ENCODE measurements around the gene ACAA2.
"Not testable (repeated sequence)": the region's sequence is repeated elsewhere in the genome, so short reads cannot be mapped to it uniquely, and the experiment has no call there.

The ACAA2 gene

GRCh38 chr18:49837889-49838288 lies 24.6 kb upstream of the ACAA2 start:
- H3K4me1 Mint-ChIP-seq (ENCODE audit: low read depth): no peaks in the 10 kb centered on the region
- H3K27me3 Mint-ChIP-seq (ENCODE audit: low read depth): no peaks in the 10 kb centered on the region
- no peak overlapping the region for H3K4me3 Mint-ChIP-seq
- no peaks in the 10 kb centered on the region for H3K36me3 Mint-ChIP-seq (ENCODE audit: low read depth)
- no peak overlapping the region for H3K27ac Mint-ChIP-seq
- no peaks in the 10 kb centered on the region for H3K9me3 Mint-ChIP-seq

GRCh38 chr18:49837316-49837835 lies 24.0 kb upstream of the ACAA2 start:
- H3K36me3 Mint-ChIP-seq (ENCODE audit: low read depth); H3K9me3 Mint-ChIP-seq; H3K27ac Mint-ChIP-seq; H3K4me3 Mint-ChIP-seq; H3K27me3 Mint-ChIP-seq (ENCODE audit: low read depth); H3K4me1 Mint-ChIP-seq (ENCODE audit: low read depth): not testable (repeated sequence)

GRCh38 chr18:49835405-49835804 lies 22.1 kb upstream of the ACAA2 start:
- Mint-ChIP-seq H3K27me3 (ENCODE audit: low read depth) (no peaks in the 10 kb centered on the region), H3K4me3 (no peak overlapping the region), H3K27ac (no peak overlapping the region), H3K36me3 (ENCODE audit: low read depth) (no peaks in the 10 kb centered on the region), H3K9me3 (no peaks in the 10 kb centered on the region), H3K4me1 (ENCODE audit: low read depth) (no peaks in the 10 kb centered on the region)

GRCh38 chr18:49834258-49834657 lies 20.9 kb upstream of the ACAA2 start:
- no peak overlapping the region for H3K27ac Mint-ChIP-seq
- no peak overlapping the region for H3K4me3 Mint-ChIP-seq
- H3K27me3 Mint-ChIP-seq (ENCODE audit: low read depth): no peaks in the 10 kb centered on the region
- no peaks in the 10 kb centered on the region for H3K4me1 Mint-ChIP-seq (ENCODE audit: low read depth)
- H3K36me3 Mint-ChIP-seq (ENCODE audit: low read depth): peaks cover 5% of the 10 kb centered on the region
- H3K9me3 Mint-ChIP-seq: no peaks in the 10 kb centered on the region

- Mint-ChIP-seq H3K4me1 (ENCODE audit: low read depth) (no peaks in the 10 kb centered on the region), H3K36me3 (ENCODE audit: low read depth) (peaks cover 5% of the 10 kb centered on the region), H3K27me3 (ENCODE audit: low read depth) (no peaks in the 10 kb centered on the region), H3K9me3 (no peaks in the 10 kb centered on the region), H3K27ac (no peak overlapping the region), H3K4me3 (no peak overlapping the region)
Observed at GRCh38 chr18:49833814-49834213, 20.5 kb upstream of the ACAA2 start.

- H3K27me3 Mint-ChIP-seq (ENCODE audit: low read depth): peaks cover 4% of the 10 kb centered on the region
- no peaks in the 10 kb centered on the region for H3K4me1 Mint-ChIP-seq (ENCODE audit: low read depth)
- peaks cover 10% of the 10 kb centered on the region for H3K9me3 Mint-ChIP-seq
- no peak overlapping the region for H3K27ac Mint-ChIP-seq
- peaks cover 13% of the 10 kb centered on the region for H3K36me3 Mint-ChIP-seq (ENCODE audit: low read depth)
- no peak overlapping the region for H3K4me3 Mint-ChIP-seq
Observed at GRCh38 chr18:49832221-49832647, 18.9 kb upstream of the ACAA2 start.

GRCh38 chr18:49827996-49828395 lies 14.7 kb upstream of the ACAA2 start:
- no peaks in the 10 kb centered on the region for H3K4me1 Mint-ChIP-seq (ENCODE audit: low read depth)
- no peak overlapping the region for H3K4me3 Mint-ChIP-seq
- H3K27me3 Mint-ChIP-seq (ENCODE audit: low read depth): peaks cover 4% of the 10 kb centered on the region
- H3K9me3 Mint-ChIP-seq: peaks cover 24% of the 10 kb centered on the region
- no peak overlapping the region for H3K27ac Mint-ChIP-seq
- H3K36me3 Mint-ChIP-seq (ENCODE audit: low read depth): peaks cover 22% of the 10 kb centered on the region

- Mint-ChIP-seq H3K27ac (peak overlapping the region; percentile 82), H3K9me3 (peaks cover 2% of the 10 kb centered on the region), H3K4me1 (ENCODE audit: low read depth) (peaks cover 52% of the 10 kb centered on the region), H3K4me3 (peak overlapping the region; percentile 52), H3K36me3 (ENCODE audit: low read depth) (peaks cover 35% of the 10 kb centered on the region), H3K27me3 (ENCODE audit: low read depth) (no peaks in the 10 kb centered on the region)
Observed at GRCh38 chr18:49819823-49820671, 6.7 kb upstream of the ACAA2 start.

- H3K4me3 Mint-ChIP-seq: peak overlapping the region; percentile 52
- peaks cover 32% of the 10 kb centered on the region for H3K36me3 Mint-ChIP-seq (ENCODE audit: low read depth)
- peaks cover 54% of the 10 kb centered on the region for H3K4me1 Mint-ChIP-seq (ENCODE audit: low read depth)
- no peaks in the 10 kb centered on the region for H3K27me3 Mint-ChIP-seq (ENCODE audit: low read depth)
- H3K9me3 Mint-ChIP-seq: no peaks in the 10 kb centered on the region
- peak overlapping the region; percentile 82 for H3K27ac Mint-ChIP-seq
Observed at GRCh38 chr18:49819071-49819662, 5.8 kb upstream of the ACAA2 start.

- H3K4me3 Mint-ChIP-seq: peak overlapping the region; percentile 19
- H3K9me3 Mint-ChIP-seq: no peaks in the 10 kb centered on the region
- peak overlapping the region; percentile 42 for H3K27ac Mint-ChIP-seq
- peaks cover 34% of the 10 kb centered on the region for H3K36me3 Mint-ChIP-seq (ENCODE audit: low read depth)
- H3K4me1 Mint-ChIP-seq (ENCODE audit: low read depth): peaks cover 54% of the 10 kb centered on the region
- H3K27me3 Mint-ChIP-seq (ENCODE audit: low read depth): no peaks in the 10 kb centered on the region
Observed at GRCh38 chr18:49817947-49818346, 4.6 kb upstream of the ACAA2 start.

GRCh38 chr18:49815927-49816326 lies 2.6 kb upstream of the ACAA2 start:
- Mint-ChIP-seq H3K9me3 (no peaks in the 10 kb centered on the region), H3K4me3 (peak overlapping the region; percentile 74), H3K27me3 (ENCODE audit: low read depth) (no peaks in the 10 kb centered on the region), H3K36me3 (ENCODE audit: low read depth) (peaks cover 31% of the 10 kb centered on the region), H3K27ac (peak overlapping the region; percentile 64), H3K4me1 (ENCODE audit: low read depth) (peaks cover 62% of the 10 kb centered on the region)

GRCh38 chr18:49814147-49814499 lies 790 bp upstream of the ACAA2 start:
- no peaks in the 10 kb centered on the region for H3K27me3 Mint-ChIP-seq (ENCODE audit: low read depth)
- peak overlapping the region; percentile 98 for H3K4me3 Mint-ChIP-seq
- H3K36me3 Mint-ChIP-seq (ENCODE audit: low read depth): peaks cover 39% of the 10 kb centered on the region
- H3K27ac Mint-ChIP-seq: peak overlapping the region; percentile 97
- H3K9me3 Mint-ChIP-seq: peaks cover 11% of the 10 kb centered on the region
- peaks cover 53% of the 10 kb centered on the region for H3K4me1 Mint-ChIP-seq (ENCODE audit: low read depth)

- Mint-ChIP-seq H3K4me1 (ENCODE audit: low read depth) (peaks cover 46% of the 10 kb centered on the region), H3K27me3 (ENCODE audit: low read depth) (no peaks in the 10 kb centered on the region), H3K36me3 (ENCODE audit: low read depth) (peaks cover 43% of the 10 kb centered on the region), H3K27ac (peak overlapping the region; percentile 97), H3K4me3 (peak overlapping the region; percentile 98), H3K9me3 (peaks cover 19% of the 10 kb centered on the region)
Observed at GRCh38 chr18:49813069-49813318, 339 bp downstream of the ACAA2 start.

- H3K36me3 Mint-ChIP-seq (ENCODE audit: low read depth): peaks cover 42% of the 10 kb centered on the region
- peak overlapping the region; percentile 97 for H3K27ac Mint-ChIP-seq
- H3K4me1 Mint-ChIP-seq (ENCODE audit: low read depth): peaks cover 42% of the 10 kb centered on the region
- H3K9me3 Mint-ChIP-seq: peaks cover 19% of the 10 kb centered on the region
- H3K27me3 Mint-ChIP-seq (ENCODE audit: low read depth): no peaks in the 10 kb centered on the region
- H3K4me3 Mint-ChIP-seq: peak overlapping the region; percentile 98
Observed at GRCh38 chr18:49812286-49813068, 856 bp downstream of the ACAA2 start.

Data from T-helper 1 cell treated with Interleukin-12 subunit alpha and Interleukin-12 subunit beta and Interleukin-4 antibody, amounts not matched to agents 30 μg/mL and 1 μg/mL, for 36 hours (primary cell).